K562 (cell line): Measurements from ENCODE around the gene SLC25A44. TPM values are rescaled to one million over a fixed set of nuclear protein-coding genes. Genes with fewer than 3 reads are reported as not detected.

Experiments used
- ETV1 ChIP-seq: fragments of 450-650 bp; conservative IDR thresholded peaks from 2 replicates; pipeline ENCODE4 v1.6.1; 2016; ENCODE audit warnings: missing genetic modification characterization, control low read depth, low read depth, missing compliant biosample characterization
- FOXM1 ChIP-seq, 2 experiments: fragments of 450-650 bp in 1 of 2; sonication (generic) in 1 of 2; formaldehyde crosslinking in 1 of 2; IDR thresholded peaks; 2 replicates each; pipeline versions ENCODE4 v1.6.1 to v1.9.0; 2017 to 2022; ENCODE audit warnings: low read depth in 2 of 2, mild to moderate bottlenecking in 2 of 2, missing genetic modification reagents in 1 of 2, moderate library complexity in 1 of 2
- SUPT5H ChIP-seq: fragments of 450-650 bp; IDR thresholded peaks from 2 replicates; pipeline ENCODE4 v1.6.1; 2016
- TEAD1 ChIP-seq, 2 experiments: fragments of 450-650 bp in 1 of 2; sonication (generic) in 1 of 2; formaldehyde crosslinking; IDR thresholded peaks; 2 replicates each; pipeline versions ENCODE4 v1.4.0 to v1.8.0; 2020 to 2022; ENCODE audit warnings: mild to moderate bottlenecking in 2 of 2, missing genetic modification reagents in 1 of 2
- polyA plus RNA-seq, 8 experiments: library from polyadenylated mRNA; depleted of rRNA in 4 of 8; stranded (reverse) in 5 of 8; unstranded in 3 of 8; fragments of >200 nt; fragmentation: Nextera tagmentation in 2 of 8; fragmentation: Illumina TruSeq in 1 of 8; extraction: Ambion mirVana in 2 of 8; extraction: Trizol in 1 of 8; gene quantifications; 2 replicates each; pipeline versions ENCODE4 v1.2.1 to v1.2.3, GENCODE V29; 2011 to 2014; ENCODE audit warnings: inconsistent platforms in 1 of 8, missing spikeins in 1 of 8
- total RNA-seq, 7 experiments: library from RNA; depleted of rRNA in 6 of 7; stranded (reverse); fragments of >200 nt in 6 of 7; fragmentation: Illumina TruSeq in 2 of 7; extraction: Trizol in 2 of 7; gene quantifications; 2 replicates each; pipeline versions ENCODE4 v1.2.1 to v1.2.3, GENCODE V29; 2011 to 2021; ENCODE audit warnings: low replicate concordance in 1 of 7
- TF ChIP-seq, protein P1 (sequence below): fragments of 450-650 bp; IDR thresholded peaks from 2 replicates; pipeline ENCODE4 v1.6.1; 2016; ENCODE audit warnings: borderline replicate concordance
- TF ChIP-seq, protein P2 (sequence below): sonication (generic); formaldehyde crosslinking; IDR thresholded peaks from 2 replicates; pipeline ENCODE4 v1.8.0; 2022; ENCODE audit warnings: missing genetic modification reagents, mild to moderate bottlenecking, moderate library complexity, borderline replicate concordance
- TF ChIP-seq, protein P3 (sequence below), 2 experiments: fragments of 450-650 bp in 1 of 2; sonication (generic) in 1 of 2; formaldehyde crosslinking in 1 of 2; IDR thresholded peaks; 2 replicates each; pipeline versions ENCODE4 v1.7.1 to v1.9.0; 2016 to 2022; ENCODE audit warnings: inconsistent platforms in 1 of 2, mild to moderate bottlenecking in 1 of 2, missing genetic modification reagents in 1 of 2

SLC25A44 gene
- total and polyA plus RNA-seq, 9 of the 15 experiments (the other 6 are each of a cell fraction or from before 2014, with no cell fraction given): 4.4 to 22.8 (median 12.5) TPM

DNA sequence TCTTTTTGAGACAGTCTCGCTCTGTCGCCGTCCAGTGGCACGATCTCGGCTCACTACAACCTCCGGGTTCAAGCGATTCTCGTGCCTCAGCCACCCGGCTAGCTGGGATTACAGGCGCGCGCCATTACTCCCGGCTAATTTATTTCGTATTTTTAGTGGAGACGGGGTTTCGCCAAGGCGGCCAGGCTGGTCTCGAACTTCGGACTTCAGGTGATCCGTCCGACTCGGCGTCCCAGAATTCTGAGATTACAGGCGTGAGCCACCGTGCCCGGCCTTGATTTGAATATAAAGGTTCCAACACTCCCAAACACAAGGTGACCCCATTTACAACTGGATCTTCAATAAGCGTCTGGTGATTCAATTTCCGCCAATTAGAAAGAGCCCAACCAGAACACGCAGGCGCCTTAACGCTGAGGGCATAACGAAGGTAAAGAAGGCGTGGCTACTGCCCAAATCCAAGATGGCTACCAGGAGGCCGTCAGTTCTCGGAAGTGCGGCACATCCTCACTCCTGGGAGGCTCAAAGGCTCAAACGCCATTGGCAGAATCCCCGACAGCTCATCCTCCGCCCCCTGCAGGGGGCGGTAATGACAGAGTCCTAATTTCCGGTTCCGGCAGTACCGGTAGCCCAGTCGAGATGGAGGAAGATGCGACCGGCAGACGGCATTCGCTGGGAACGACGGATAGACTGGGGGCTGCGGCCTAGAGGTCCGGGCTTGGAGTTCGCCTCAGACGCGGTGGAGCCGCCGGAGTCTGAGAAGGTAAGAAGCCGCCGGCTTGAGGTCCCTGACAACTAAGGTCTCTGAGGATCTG is at the start of gene SLC25A44 (continued):
- TF ChIP-seq, protein P1, sequence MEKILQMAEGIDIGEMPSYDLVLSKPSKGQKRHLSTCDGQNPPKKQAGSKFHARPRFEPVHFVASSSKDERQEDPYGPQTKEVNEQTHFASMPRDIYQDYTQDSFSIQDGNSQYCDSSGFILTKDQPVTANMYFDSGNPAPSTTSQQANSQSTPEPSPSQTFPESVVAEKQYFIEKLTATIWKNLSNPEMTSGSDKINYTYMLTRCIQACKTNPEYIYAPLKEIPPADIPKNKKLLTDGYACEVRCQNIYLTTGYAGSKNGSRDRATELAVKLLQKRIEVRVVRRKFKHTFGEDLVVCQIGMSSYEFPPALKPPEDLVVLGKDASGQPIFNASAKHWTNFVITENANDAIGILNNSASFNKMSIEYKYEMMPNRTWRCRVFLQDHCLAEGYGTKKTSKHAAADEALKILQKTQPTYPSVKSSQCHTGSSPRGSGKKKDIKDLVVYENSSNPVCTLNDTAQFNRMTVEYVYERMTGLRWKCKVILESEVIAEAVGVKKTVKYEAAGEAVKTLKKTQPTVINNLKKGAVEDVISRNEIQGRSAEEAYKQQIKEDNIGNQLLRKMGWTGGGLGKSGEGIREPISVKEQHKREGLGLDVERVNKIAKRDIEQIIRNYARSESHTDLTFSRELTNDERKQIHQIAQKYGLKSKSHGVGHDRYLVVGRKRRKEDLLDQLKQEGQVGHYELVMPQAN: peak; percentile 90; the same call in 1 of the 2 replicates
- TF ChIP-seq ETV1 (tag) (peak; percentile 70), TEAD1 (CRISPR knock-in tag; IDR thresholded peaks at IDR 0.05) (0 out of 4 replicates have a peak, but pooled peaks of 1 of the 2 experiments have one; percentile 65), SUPT5H (peak; percentile 84), FOXM1 (IDR thresholded peaks at IDR 0.05; ENCODE audit: low read depth) (peak; percentile 88), FOXM1 (CRISPR knock-in tag; IDR thresholded peaks at IDR 0.05; ENCODE audit: low read depth) (no peak; the same call in 1 of the 2 replicates)
- TF ChIP-seq, protein P2, sequence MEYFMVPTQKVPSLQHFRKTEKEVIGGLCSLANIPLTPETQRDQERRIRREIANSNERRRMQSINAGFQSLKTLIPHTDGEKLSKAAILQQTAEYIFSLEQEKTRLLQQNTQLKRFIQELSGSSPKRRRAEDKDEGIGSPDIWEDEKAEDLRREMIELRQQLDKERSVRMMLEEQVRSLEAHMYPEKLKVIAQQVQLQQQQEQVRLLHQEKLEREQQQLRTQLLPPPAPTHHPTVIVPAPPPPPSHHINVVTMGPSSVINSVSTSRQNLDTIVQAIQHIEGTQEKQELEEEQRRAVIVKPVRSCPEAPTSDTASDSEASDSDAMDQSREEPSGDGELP: peak; percentile 77; the same call in 1 of the 2 replicates
- TF ChIP-seq, protein P3, sequence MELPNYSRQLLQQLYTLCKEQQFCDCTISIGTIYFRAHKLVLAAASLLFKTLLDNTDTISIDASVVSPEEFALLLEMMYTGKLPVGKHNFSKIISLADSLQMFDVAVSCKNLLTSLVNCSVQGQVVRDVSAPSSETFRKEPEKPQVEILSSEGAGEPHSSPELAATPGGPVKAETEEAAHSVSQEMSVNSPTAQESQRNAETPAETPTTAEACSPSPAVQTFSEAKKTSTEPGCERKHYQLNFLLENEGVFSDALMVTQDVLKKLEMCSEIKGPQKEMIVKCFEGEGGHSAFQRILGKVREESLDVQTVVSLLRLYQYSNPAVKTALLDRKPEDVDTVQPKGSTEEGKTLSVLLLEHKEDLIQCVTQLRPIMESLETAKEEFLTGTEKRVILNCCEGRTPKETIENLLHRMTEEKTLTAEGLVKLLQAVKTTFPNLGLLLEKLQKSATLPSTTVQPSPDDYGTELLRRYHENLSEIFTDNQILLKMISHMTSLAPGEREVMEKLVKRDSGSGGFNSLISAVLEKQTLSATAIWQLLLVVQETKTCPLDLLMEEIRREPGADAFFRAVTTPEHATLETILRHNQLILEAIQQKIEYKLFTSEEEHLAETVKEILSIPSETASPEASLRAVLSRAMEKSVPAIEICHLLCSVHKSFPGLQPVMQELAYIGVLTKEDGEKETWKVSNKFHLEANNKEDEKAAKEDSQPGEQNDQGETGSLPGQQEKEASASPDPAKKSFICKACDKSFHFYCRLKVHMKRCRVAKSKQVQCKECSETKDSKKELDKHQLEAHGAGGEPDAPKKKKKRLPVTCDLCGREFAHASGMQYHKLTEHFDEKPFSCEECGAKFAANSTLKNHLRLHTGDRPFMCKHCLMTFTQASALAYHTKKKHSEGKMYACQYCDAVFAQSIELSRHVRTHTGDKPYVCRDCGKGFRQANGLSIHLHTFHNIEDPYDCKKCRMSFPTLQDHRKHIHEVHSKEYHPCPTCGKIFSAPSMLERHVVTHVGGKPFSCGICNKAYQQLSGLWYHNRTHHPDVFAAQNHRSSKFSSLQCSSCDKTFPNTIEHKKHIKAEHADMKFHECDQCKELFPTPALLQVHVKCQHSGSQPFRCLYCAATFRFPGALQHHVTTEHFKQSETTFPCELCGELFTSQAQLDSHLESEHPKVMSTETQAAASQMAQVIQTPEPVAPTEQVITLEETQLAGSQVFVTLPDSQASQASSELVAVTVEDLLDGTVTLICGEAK (IDR thresholded peaks at IDR 0.05): peak; percentile 98
- TF ChIP-seq, protein P3 (CRISPR knock-in tag; IDR thresholded peaks at IDR 0.05): no peak
